Activated naive CD4-positive, alpha-beta T cell treated with anti-CD3 and anti-CD28 coated beads, Interleukin-2, amount 50 U/mL, for 72 hours (primary cell): ENCODE data around the gene CEMIP2. TPM values are rescaled to one million over a fixed set of nuclear protein-coding genes. Genes with fewer than 3 reads are reported as not detected.

Experiments
- ATAC-seq, 2 donors: fragments of 150-1000 bp; cut with Tn5 transposase; 2 replicates each; pipeline ENCODE4 v1.10.0; 2021; ENCODE audit warnings: mild to moderate bottlenecking in 2 of 2, moderate library complexity in 2 of 2
- DNase-seq, 2 donors: peaks; one replicate each; pipeline ENCODE4 v3.0.0; 2021 to 2022; ENCODE audit warnings: low spot score in 2 of 2
- H3K27ac Mint-ChIP-seq, 2 donors: one replicate each; pipeline ENCODE4 v1.8.0; 2022; ENCODE audit warnings: mild to moderate bottlenecking in 2 of 2, mixed read lengths in 2 of 2
- H3K36me3 Mint-ChIP-seq, 2 donors: one replicate each; pipeline ENCODE4 v1.8.0; 2022; ENCODE audit warnings: mixed read lengths in 2 of 2
- H3K9me3 Mint-ChIP-seq, 2 donors: one replicate each; pipeline ENCODE4 v1.8.0; 2022; ENCODE audit warnings: mixed read lengths in 2 of 2
- total RNA-seq, 2 donors: library from RNA; stranded (reverse); gene quantifications; one replicate each; pipeline ENCODE4 v1.2.3, GENCODE V29; 2022

Gene CEMIP2
- total RNA-seq, 2 donors from 2014 or later = 48.8 to 66.5 TPM

GRCh38 chr9:71781391-71781790 lies 13.1 kb upstream of the CEMIP2 start:
- ATAC-seq = peak; percentile 9 to 50
- peaks cover 0 to 6% of the 10 kb centered on the region in 2 donors for H3K9me3 Mint-ChIP-seq
- DNase-seq = no peak
- H3K27ac Mint-ChIP-seq = peak overlapping the region; percentile 95 to 96
- peaks cover 5 to 6% of the 10 kb centered on the region in 2 donors for H3K36me3 Mint-ChIP-seq

- DNase-seq = no peak
- Mint-ChIP-seq H3K27ac (peak overlapping the region in 1 of 2 donors; percentile 95), H3K9me3 (peaks cover 0 to 6% of the 10 kb centered on the region in 2 donors), H3K36me3 (peaks cover 5 to 6% of the 10 kb centered on the region in 2 donors)
- peak in 1 of 2 donors; percentile 1 for ATAC-seq
Observed at GRCh38 chr9:71780953-71781352, 12.6 kb upstream of the CEMIP2 start.

- Mint-ChIP-seq H3K36me3 (no peaks in the 10 kb centered on the region), H3K27ac (no peak overlapping the region), H3K9me3 (no peaks in the 10 kb centered on the region)
- no peak for ATAC-seq
- no peak for DNase-seq
Observed at GRCh38 chr9:71778085-71778484, 9.8 kb upstream of the CEMIP2 start.

GRCh38 chr9:71774920-71775319 lies 6.6 kb upstream of the CEMIP2 start:
- no peaks in the 10 kb centered on the region for H3K9me3 Mint-ChIP-seq
- peak overlapping the region in 1 of 2 donors; percentile 58 for H3K27ac Mint-ChIP-seq
- no peaks in the 10 kb centered on the region for H3K36me3 Mint-ChIP-seq
- no peak for DNase-seq
- peak in 1 of 2 donors; percentile 80 for ATAC-seq

GRCh38 chr9:71772726-71773125 lies 4.4 kb upstream of the CEMIP2 start:
- no peak for ATAC-seq
- Mint-ChIP-seq H3K27ac (no peak overlapping the region), H3K9me3 (no peaks in the 10 kb centered on the region), H3K36me3 (peaks cover 3% of the 10 kb centered on the region in 2 donors)
- DNase-seq = no peak

- no peak for DNase-seq
- H3K36me3 Mint-ChIP-seq = peaks cover 18 to 23% of the 10 kb centered on the region in 2 donors
- peak overlapping the region in 1 of 2 donors; percentile 90 for H3K27ac Mint-ChIP-seq
- H3K9me3 Mint-ChIP-seq = no peaks in the 10 kb centered on the region
- ATAC-seq = no peak
Observed at GRCh38 chr9:71770170-71770569, 1.9 kb upstream of the CEMIP2 start.

- ATAC-seq = peak; percentile 36 to 40
Observed at GRCh38 chr9:71769175-71770161, 1.2 kb upstream of the CEMIP2 start.

GRCh38 chr9:71767776-71768321 lies 464 bp downstream of the CEMIP2 start:
- DNase-seq = peak in 1 of 2 donors; percentile 28

More at GRCh38 chr9:71769175-71770161, 1.2 kb upstream of the CEMIP2 start:
- Mint-ChIP-seq H3K9me3 (no peaks in the 10 kb centered on the region), H3K36me3 (peaks cover 18 to 23% of the 10 kb centered on the region in 2 donors), H3K27ac (peak overlapping the region; percentile 90 to 93)
- peak; percentile 65 to 76 for DNase-seq

GRCh38 chr9:71767163-71767775 lies 1.0 kb downstream of the CEMIP2 start:
- Mint-ChIP-seq H3K9me3 (no peaks in the 10 kb centered on the region), H3K27ac (peak overlapping the region; percentile 90 to 99), H3K36me3 (peaks cover 18 to 23% of the 10 kb centered on the region in 2 donors)
- ATAC-seq = no peak
- DNase-seq = no peak

More at GRCh38 chr9:71767776-71768321, 464 bp downstream of the CEMIP2 start:
- Mint-ChIP-seq H3K27ac (peak overlapping the region; percentile 90 to 99), H3K9me3 (no peaks in the 10 kb centered on the region), H3K36me3 (peaks cover 18 to 23% of the 10 kb centered on the region in 2 donors)
- no peak for ATAC-seq

- ATAC-seq (peak; percentile 22 to 48), DNase-seq (peak in 1 of 2 donors; percentile 51)
- peaks cover 18 to 23% of the 10 kb centered on the region in 2 donors for H3K36me3 Mint-ChIP-seq
- H3K9me3 Mint-ChIP-seq = no peaks in the 10 kb centered on the region
- peak overlapping the region; percentile 90 to 99 for H3K27ac Mint-ChIP-seq
Observed at GRCh38 chr9:71766663-71767062, 1.6 kb downstream of the CEMIP2 start.

GRCh38 chr9:71765693-71766092 lies 2.6 kb downstream of the CEMIP2 start:
- peak overlapping the region; percentile 90 to 99 for H3K27ac Mint-ChIP-seq
- ATAC-seq (no peak), DNase-seq (peak in 1 of 2 donors; percentile 30)
- peaks cover 18 to 31% of the 10 kb centered on the region in 2 donors for H3K36me3 Mint-ChIP-seq
- no peaks in the 10 kb centered on the region for H3K9me3 Mint-ChIP-seq

- DNase-seq = no peak
- peaks cover 18 to 31% of the 10 kb centered on the region in 2 donors for H3K36me3 Mint-ChIP-seq
- no peak for ATAC-seq
- no peaks in the 10 kb centered on the region for H3K9me3 Mint-ChIP-seq
- peak overlapping the region; percentile 54 to 93 for H3K27ac Mint-ChIP-seq
Observed at GRCh38 chr9:71764891-71765290, 3.4 kb downstream of the CEMIP2 start.

- peaks cover 18 to 31% of the 10 kb centered on the region in 2 donors for H3K36me3 Mint-ChIP-seq
- peak overlapping the region; percentile 54 to 93 for H3K27ac Mint-ChIP-seq
- H3K9me3 Mint-ChIP-seq = no peaks in the 10 kb centered on the region
- no peak for DNase-seq
- ATAC-seq = no peak
Observed at GRCh38 chr9:71764463-71764862, 3.9 kb downstream of the CEMIP2 start.

GRCh38 chr9:71763832-71764231 lies 4.5 kb downstream of the CEMIP2 start:
- H3K36me3 Mint-ChIP-seq = peaks cover 18 to 31% of the 10 kb centered on the region in 2 donors
- H3K27ac Mint-ChIP-seq = peak overlapping the region in 1 of 2 donors; percentile 93
- DNase-seq (no peak), ATAC-seq (no peak)
- H3K9me3 Mint-ChIP-seq = no peaks in the 10 kb centered on the region

GRCh38 chr9:71762900-71763653 lies 5.2 kb downstream of the CEMIP2 start:
- H3K9me3 Mint-ChIP-seq = no peaks in the 10 kb centered on the region
- H3K27ac Mint-ChIP-seq = peak overlapping the region in 1 of 2 donors; percentile 84
- peaks cover 18 to 33% of the 10 kb centered on the region in 2 donors for H3K36me3 Mint-ChIP-seq
- DNase-seq (no peak), ATAC-seq (no peak)

- DNase-seq (no peak), ATAC-seq (peak; percentile 24 to 32)
- peak overlapping the region in 1 of 2 donors; percentile 85 for H3K27ac Mint-ChIP-seq
Observed at GRCh38 chr9:71761938-71762353, 6.4 kb downstream of the CEMIP2 start.

More at GRCh38 chr9:71761938-71762353, 6.4 kb downstream of the CEMIP2 start:
- H3K36me3 Mint-ChIP-seq = peaks cover 7 to 24% of the 10 kb centered on the region in 2 donors
- H3K9me3 Mint-ChIP-seq = no peaks in the 10 kb centered on the region
